Adipocyte (in vitro differentiated cells): Measurements from ENCODE around the gene SH3BGRL3.

Experiments
- DNase-seq: peaks from one replicate; pipeline ENCODE4 v3.0.0-alpha.2; 2015; ENCODE audit warnings: low read depth
- H3K27me3 ChIP-seq: replicated peaks from 2 replicates; pipeline ENCODE4 v1.7.0; 2013; ENCODE audit warnings: mild to moderate bottlenecking, low read length, moderate library complexity; ENCODE audit not compliant: control insufficient read depth, insufficient read depth
- H3K36me3 ChIP-seq: 2 replicates; pipeline ENCODE4 v1.7.0; 2013; ENCODE audit warnings: low read length, mild to moderate bottlenecking, moderate library complexity; ENCODE audit not compliant: control insufficient read depth, insufficient read depth, severe bottlenecking
- H3K4me1 ChIP-seq: 2 replicates; pipeline ENCODE4 v1.7.0; 2013; ENCODE audit warnings: mild to moderate bottlenecking, low read length, moderate library complexity; ENCODE audit not compliant: control insufficient read depth, insufficient read depth
- H3K4me3 ChIP-seq: 2 replicates; pipeline ENCODE4 v1.7.0; 2013; ENCODE audit warnings: mild to moderate bottlenecking, low read length, moderate library complexity
- H3K9ac ChIP-seq: 2 replicates; pipeline ENCODE4 v1.7.0; 2013; ENCODE audit warnings: mild to moderate bottlenecking, low read length, moderate library complexity
- H3K9me3 ChIP-seq: 2 replicates; pipeline ENCODE4 v1.7.0; 2013; ENCODE audit warnings: mild to moderate bottlenecking, low read length, moderate library complexity; ENCODE audit not compliant: control insufficient read depth

SH3BGRL3 gene

GRCh38 chr1:26293911-26294463 lies 14.1 kb downstream of the SH3BGRL3 start:
- H3K36me3 ChIP-seq: peaks cover 22% of the 10 kb centered on the region
- no peaks in the 10 kb centered on the region for H3K4me1 ChIP-seq
- H3K4me3 ChIP-seq: no peak overlapping the region
- DNase-seq: no peak
- no peak overlapping the region for H3K9ac ChIP-seq
- no peaks in the 10 kb centered on the region for H3K27me3 ChIP-seq
- H3K9me3 ChIP-seq: no peaks in the 10 kb centered on the region

- H3K9ac ChIP-seq: no peak overlapping the region
- H3K27me3 ChIP-seq: no peaks in the 10 kb centered on the region
- peaks cover 22% of the 10 kb centered on the region for H3K36me3 ChIP-seq
- no peak overlapping the region for H3K4me3 ChIP-seq
- no peaks in the 10 kb centered on the region for H3K9me3 ChIP-seq
- DNase-seq: no peak
- no peaks in the 10 kb centered on the region for H3K4me1 ChIP-seq
Measured at GRCh38 chr1:26295194-26296138, 15.6 kb downstream of the SH3BGRL3 start.

- Histone ChIP-seq H3K9ac (no peak overlapping the region), H3K4me1 (peaks cover 7% of the 10 kb centered on the region), H3K9me3 (no peaks in the 10 kb centered on the region), H3K27me3 (no peaks in the 10 kb centered on the region), H3K36me3 (peaks cover 22% of the 10 kb centered on the region), H3K4me3 (no peak overlapping the region)
- no peak for DNase-seq
Measured at GRCh38 chr1:26296340-26297056, 16.6 kb downstream of the SH3BGRL3 start.

GRCh38 chr1:26297057-26297790 lies 17.3 kb downstream of the SH3BGRL3 start:
- no peak for DNase-seq
- Histone ChIP-seq H3K4me1 (peaks cover 14% of the 10 kb centered on the region), H3K9me3 (no peaks in the 10 kb centered on the region), H3K27me3 (no peaks in the 10 kb centered on the region), H3K36me3 (peaks cover 22% of the 10 kb centered on the region), H3K9ac (no peak overlapping the region), H3K4me3 (no peak overlapping the region)

GRCh38 chr1:26297791-26298124 lies 17.9 kb downstream of the SH3BGRL3 start:
- H3K9ac ChIP-seq: no peak overlapping the region
- peaks cover 22% of the 10 kb centered on the region for H3K36me3 ChIP-seq
- H3K4me3 ChIP-seq: no peak overlapping the region
- H3K4me1 ChIP-seq: peaks cover 20% of the 10 kb centered on the region
- H3K9me3 ChIP-seq: no peaks in the 10 kb centered on the region
- DNase-seq: no peak
- H3K27me3 ChIP-seq: no peaks in the 10 kb centered on the region

GRCh38 chr1:26300578-26301275 lies 20.8 kb downstream of the SH3BGRL3 start:
- Histone ChIP-seq H3K36me3 (peaks cover 13% of the 10 kb centered on the region), H3K9ac (no peak overlapping the region), H3K9me3 (no peaks in the 10 kb centered on the region), H3K4me1 (peaks cover 35% of the 10 kb centered on the region), H3K27me3 (no peaks in the 10 kb centered on the region), H3K4me3 (no peak overlapping the region)
- no peak for DNase-seq

- Histone ChIP-seq H3K4me3 (peak overlapping the region; percentile 28), H3K9me3 (no peaks in the 10 kb centered on the region), H3K36me3 (no peaks in the 10 kb centered on the region), H3K9ac (peak overlapping the region; percentile 70), H3K4me1 (peaks cover 47% of the 10 kb centered on the region), H3K27me3 (no peaks in the 10 kb centered on the region)
- peak; percentile 44 for DNase-seq
Measured at GRCh38 chr1:26302733-26303405, 23.0 kb downstream of the SH3BGRL3 start.

GRCh38 chr1:26305667-26306289 lies 25.9 kb downstream of the SH3BGRL3 start:
- H3K36me3 ChIP-seq: no peaks in the 10 kb centered on the region

GRCh38 chr1:26306290-26307229 lies 26.7 kb downstream of the SH3BGRL3 start, which contains the start of gene UBXN11:
TSS of gene UBXN11 (minus strand) at chr1:26306636. CDS start at chr1:26302883, 3,753 bp downstream.
- DNase-seq: peak; percentile 91
- no peaks in the 10 kb centered on the region for H3K36me3 ChIP-seq
- H3K4me3 ChIP-seq: peak within 1 kb of the TSS; percentile 86
- peaks cover 39% of the 10 kb centered on the region for H3K4me1 ChIP-seq
- H3K9me3 ChIP-seq: no peaks in the 10 kb centered on the region
- peak within 1 kb of the TSS; percentile 87 for H3K9ac ChIP-seq
- H3K27me3 ChIP-seq: no peaks in the 10 kb centered on the region

More at GRCh38 chr1:26305667-26306289, 25.9 kb downstream of the SH3BGRL3 start:
- H3K4me3 ChIP-seq: peak overlapping the region; percentile 86
- no peaks in the 10 kb centered on the region for H3K27me3 ChIP-seq
- no peaks in the 10 kb centered on the region for H3K9me3 ChIP-seq
- H3K9ac ChIP-seq: peak overlapping the region; percentile 87
- H3K4me1 ChIP-seq: peaks cover 47% of the 10 kb centered on the region
- DNase-seq: no peak
